ENCODE data around the gene MEF2A.

- TF ChIP-seq CTCF (IDR thresholded peaks at IDR 0.05) (peak in 5 of 6 experiments; percentile 9 to 40 (median 19)), POLR2A (IDR thresholded peaks at IDR 0.05) (no peak)
Observed at GRCh38 chr15:99729920-99730319, 164.1 kb downstream of the MEF2A start.
